NCI-H2196 treated with DMSO at 0.1 percent for 48 hours (cell line): ENCODE measurements around the gene SORL1.
"Not testable (repeated sequence)": the region's sequence is repeated elsewhere in the genome, so short reads cannot be mapped to it uniquely, and the experiment has no call there.

Source experiments
- DNase-seq: peaks from one replicate; lab custom pipeline; 2025; ENCODE audit not compliant: unreplicated experiment; lab: John Stamatoyannopoulos, UW

The SORL1 gene

GRCh38 chr11:121614636-121615240, 162.6 kb downstream of the SORL1 start:
- DNase-seq, result no peak

GRCh38 chr11:121615501-121615900, 163.4 kb downstream of the SORL1 start:
- DNase-seq, result no peak

GRCh38 chr11:121618516-121618915, 166.4 kb downstream of the SORL1 start:
- no peak for DNase-seq

- no peak for DNase-seq
These were observed 173.8 kb downstream of the SORL1 start for GRCh38 chr11:121625777-121626506.

- no peak for DNase-seq
These were observed 174.4 kb downstream of the SORL1 start for GRCh38 chr11:121626507-121626875.

GRCh38 chr11:121626980-121627379, 174.9 kb downstream of the SORL1 start:
- DNase-seq, result no peak

- DNase-seq, result no peak
These were observed 177.9 kb downstream of the SORL1 start for GRCh38 chr11:121630041-121630440.

GRCh38 chr11:121631456-121631855, 179.3 kb downstream of the SORL1 start:
- DNase-seq, result no peak

GRCh38 chr11:121634273-121634672, 182.2 kb downstream of the SORL1 start:
- no peak for DNase-seq

GRCh38 chr11:121634889-121635288, 182.8 kb downstream of the SORL1 start:
- no peak for DNase-seq

GRCh38 chr11:121636081-121636799, 184.1 kb downstream of the SORL1 start:
- no peak for DNase-seq

- DNase-seq, result no peak
These were observed 184.7 kb downstream of the SORL1 start for GRCh38 chr11:121636800-121637176.

GRCh38 chr11:121637587-121637986, 185.5 kb downstream of the SORL1 start:
- DNase-seq, result not testable (repeated sequence)

GRCh38 chr11:121643479-121644186, 191.5 kb downstream of the SORL1 start:
- no peak for DNase-seq

- no peak for DNase-seq
These were observed 192.0 kb downstream of the SORL1 start for GRCh38 chr11:121644187-121644512.

GRCh38 chr11:121645001-121645400, 192.9 kb downstream of the SORL1 start:
- no peak for DNase-seq

GRCh38 chr11:121645596-121645995, 193.5 kb downstream of the SORL1 start:
- DNase-seq, result no peak

- DNase-seq, result no peak
These were observed 196.2 kb downstream of the SORL1 start for GRCh38 chr11:121648306-121648705.

- no peak for DNase-seq
These were observed 197.7 kb downstream of the SORL1 start for GRCh38 chr11:121649798-121650197.

GRCh38 chr11:121650351-121651256, 198.5 kb downstream of the SORL1 start:
- no peak for DNase-seq

- DNase-seq, result no peak
These were observed 199.1 kb downstream of the SORL1 start for GRCh38 chr11:121651257-121651605.
